GM12865 (cell line): ENCODE measurements around the gene SLC16A8.

ENCODE experiments used
- DNase-seq: peaks from one replicate; pipeline ENCODE4 v3.0.0; 2010; ENCODE audit warnings: low read depth
- H3K4me3 ChIP-seq: 2 replicates; pipeline ENCODE4 v1.5.1; 2011; ENCODE audit warnings: mild to moderate bottlenecking, low read depth, low read length, control low read depth
- TF ChIP-seq, protein P1 (sequence below): IDR thresholded peaks from 2 replicates; pipeline ENCODE4 v1.5.1; 2011; ENCODE audit warnings: low read length, control low read depth, low read depth, inconsistent platforms; ENCODE audit not compliant: insufficient read depth; ENCODE audit errors: missing control alignments

Gene SLC16A8, protein sequence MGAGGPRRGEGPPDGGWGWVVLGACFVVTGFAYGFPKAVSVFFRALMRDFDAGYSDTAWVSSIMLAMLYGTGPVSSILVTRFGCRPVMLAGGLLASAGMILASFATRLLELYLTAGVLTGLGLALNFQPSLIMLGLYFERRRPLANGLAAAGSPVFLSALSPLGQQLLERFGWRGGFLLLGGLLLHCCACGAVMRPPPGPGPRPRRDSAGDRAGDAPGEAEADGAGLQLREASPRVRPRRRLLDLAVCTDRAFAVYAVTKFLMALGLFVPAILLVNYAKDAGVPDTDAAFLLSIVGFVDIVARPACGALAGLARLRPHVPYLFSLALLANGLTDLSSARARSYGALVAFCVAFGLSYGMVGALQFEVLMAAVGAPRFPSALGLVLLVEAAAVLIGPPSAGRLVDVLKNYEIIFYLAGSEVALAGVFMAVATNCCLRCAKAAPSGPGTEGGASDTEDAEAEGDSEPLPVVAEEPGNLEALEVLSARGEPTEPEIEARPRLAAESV

DNA sequence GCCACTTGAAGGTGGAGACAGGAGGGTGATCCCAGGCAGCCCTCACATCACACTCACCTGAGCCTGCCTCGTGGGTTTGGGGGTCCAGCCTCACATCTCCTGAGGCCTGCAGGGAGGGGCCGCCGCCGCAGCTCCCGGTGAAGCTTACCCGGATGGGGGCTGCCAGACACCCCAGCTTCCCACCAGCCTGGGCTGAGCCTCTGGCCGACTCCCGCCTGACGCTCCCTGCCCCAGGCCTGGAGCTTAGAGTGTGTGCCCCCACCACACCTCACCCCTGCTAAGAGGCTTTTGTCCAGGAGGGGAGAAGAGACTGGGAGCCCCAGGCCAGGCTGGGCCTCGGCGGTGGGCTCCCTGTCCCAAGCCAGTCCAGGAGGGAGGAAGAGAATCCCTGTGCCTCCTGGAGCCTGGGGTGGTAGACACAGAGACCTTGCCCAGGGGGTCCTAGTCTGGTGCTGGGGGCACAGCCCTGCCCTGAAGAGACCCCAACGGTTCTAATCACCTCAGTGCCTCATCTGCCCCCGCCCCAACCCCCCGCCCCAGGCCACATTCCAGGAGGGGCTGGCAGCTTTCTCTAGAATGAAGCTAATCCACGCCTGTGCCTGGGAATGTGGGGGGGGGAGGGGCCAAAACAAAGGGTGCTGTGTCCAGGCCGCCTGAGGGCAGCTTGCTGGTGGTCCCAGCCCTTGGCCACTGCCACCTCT is at the start of gene SLC16A8:
Gene SLC16A8 (minus strand): TSS at position 254 of the 701 bp plus-strand sequence. CDS start 1,311 bp downstream, outside the sequence.
- TF ChIP-seq, protein P1, sequence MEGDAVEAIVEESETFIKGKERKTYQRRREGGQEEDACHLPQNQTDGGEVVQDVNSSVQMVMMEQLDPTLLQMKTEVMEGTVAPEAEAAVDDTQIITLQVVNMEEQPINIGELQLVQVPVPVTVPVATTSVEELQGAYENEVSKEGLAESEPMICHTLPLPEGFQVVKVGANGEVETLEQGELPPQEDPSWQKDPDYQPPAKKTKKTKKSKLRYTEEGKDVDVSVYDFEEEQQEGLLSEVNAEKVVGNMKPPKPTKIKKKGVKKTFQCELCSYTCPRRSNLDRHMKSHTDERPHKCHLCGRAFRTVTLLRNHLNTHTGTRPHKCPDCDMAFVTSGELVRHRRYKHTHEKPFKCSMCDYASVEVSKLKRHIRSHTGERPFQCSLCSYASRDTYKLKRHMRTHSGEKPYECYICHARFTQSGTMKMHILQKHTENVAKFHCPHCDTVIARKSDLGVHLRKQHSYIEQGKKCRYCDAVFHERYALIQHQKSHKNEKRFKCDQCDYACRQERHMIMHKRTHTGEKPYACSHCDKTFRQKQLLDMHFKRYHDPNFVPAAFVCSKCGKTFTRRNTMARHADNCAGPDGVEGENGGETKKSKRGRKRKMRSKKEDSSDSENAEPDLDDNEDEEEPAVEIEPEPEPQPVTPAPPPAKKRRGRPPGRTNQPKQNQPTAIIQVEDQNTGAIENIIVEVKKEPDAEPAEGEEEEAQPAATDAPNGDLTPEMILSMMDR: no peak
- no peak within 1 kb of the TSS for H3K4me3 ChIP-seq
- no peak for DNase-seq

DNA sequence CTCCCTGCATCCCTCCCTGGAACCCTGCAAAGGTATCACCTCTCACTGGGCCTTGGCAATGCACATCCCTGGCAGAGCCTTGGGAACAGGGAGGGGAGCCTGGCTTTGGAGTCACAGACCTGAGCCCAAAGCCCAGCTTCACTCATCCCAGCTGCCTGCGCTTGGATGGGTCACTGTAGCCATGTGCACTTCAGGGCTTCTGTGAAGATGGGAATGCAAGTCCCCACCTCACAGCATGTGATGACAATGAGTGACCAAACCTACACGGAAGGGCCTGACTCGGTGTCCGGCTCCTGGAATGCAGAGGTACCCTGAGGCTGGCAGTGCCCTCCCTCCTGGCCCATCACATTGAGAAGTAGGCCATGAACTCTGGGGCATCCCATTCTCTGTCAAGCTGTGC is 49.3 kb upstream of the SLC16A8 start:
- DNase-seq: no peak
- TF ChIP-seq, protein P1: no peak
- H3K4me3 ChIP-seq: no peak overlapping the region

DNA sequence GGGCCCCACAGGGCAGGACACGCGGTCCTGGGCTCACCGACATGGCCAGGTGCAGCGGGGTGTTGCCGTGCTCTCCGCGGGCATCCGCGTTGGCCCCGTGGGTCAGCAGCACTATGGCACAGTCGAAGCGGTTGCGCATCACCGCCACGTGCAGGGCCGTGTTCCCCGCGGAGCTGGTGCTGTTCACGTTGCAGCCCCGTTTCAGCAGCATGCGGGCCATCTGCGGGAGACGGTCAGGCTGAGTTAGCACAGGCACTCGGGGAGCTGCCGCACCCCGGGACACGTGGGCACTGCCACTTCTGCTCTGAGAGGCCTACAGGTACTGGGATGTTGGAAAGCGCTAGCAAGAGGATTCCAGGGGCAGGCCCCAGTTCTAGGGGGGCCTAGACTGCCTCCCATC is 48.8 kb upstream of the SLC16A8 start:
- TF ChIP-seq, protein P1: no peak
- H3K4me3 ChIP-seq: no peak overlapping the region
- no peak for DNase-seq

DNA sequence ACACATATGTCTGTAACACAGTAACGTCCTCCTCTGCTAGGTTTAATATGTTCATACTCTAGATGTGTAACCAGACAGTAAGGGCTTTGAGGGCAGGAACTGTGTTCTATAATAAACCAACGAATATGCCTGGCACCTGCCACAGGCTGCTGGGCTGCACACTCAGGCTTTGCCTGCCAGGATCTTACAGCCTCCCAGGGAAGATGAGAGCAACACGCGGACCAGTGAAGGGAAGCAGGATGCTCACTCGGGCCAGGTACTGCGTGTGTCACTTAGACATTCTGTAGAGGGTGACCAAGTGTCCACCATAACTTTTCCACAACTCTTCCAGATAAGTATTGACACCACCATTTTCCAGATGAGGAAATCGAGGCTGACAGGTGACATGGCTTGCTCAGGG is 48.2 kb upstream of the SLC16A8 start:
- TF ChIP-seq, protein P1: no peak
- DNase-seq: no peak
- H3K4me3 ChIP-seq: no peak overlapping the region

DNA sequence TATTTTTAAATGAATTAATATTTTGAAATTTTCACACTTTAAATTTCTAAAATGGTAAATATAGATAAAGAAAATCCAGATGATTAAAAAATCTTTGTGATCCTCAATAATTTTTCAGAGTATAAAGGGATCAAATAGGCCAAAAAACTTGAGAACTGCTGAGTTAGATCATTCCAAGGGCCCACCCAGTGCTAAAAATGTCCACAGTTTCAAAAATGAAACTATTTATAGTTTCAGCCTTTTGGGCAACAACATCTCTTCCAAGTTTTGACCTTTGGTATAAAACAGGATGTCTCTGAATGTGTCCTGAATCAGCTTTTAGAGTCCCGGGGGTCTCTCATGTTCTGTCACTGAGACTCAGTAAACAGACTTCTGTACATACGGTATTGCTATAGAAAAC is 47.4 kb upstream of the SLC16A8 start:
- TF ChIP-seq, protein P1: no peak
- H3K4me3 ChIP-seq: no peak overlapping the region
- no peak for DNase-seq

DNA sequence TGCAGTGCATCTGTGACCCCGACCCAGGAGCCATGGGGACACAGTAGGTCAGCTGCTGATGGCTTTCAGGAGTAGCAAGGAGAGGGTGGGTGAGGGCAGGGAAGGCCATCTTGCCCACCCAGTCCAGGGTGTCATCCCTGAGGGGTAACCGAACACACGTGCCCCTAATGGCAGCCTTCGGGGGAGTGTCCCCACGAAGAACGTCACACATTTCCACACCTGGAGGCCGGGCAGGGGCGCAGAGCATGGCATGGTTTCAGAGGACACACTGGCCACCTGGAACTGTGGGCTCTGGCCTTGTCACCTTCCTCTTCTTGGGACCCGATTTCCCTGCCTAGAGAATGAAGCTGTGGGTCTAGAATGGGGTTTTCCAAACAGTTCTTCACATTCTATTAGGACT is 45.9 kb upstream of the SLC16A8 start:
- TF ChIP-seq, protein P1: no peak
- DNase-seq: no peak

More for the DNA sequence above, 45.9 kb upstream of the SLC16A8 start:
- H3K4me3 ChIP-seq: no peak overlapping the region
